Measurements from ENCODE around the gene GSN. TPM values are rescaled to one million over a fixed set of nuclear protein-coding genes. Genes with fewer than 3 reads are reported as not detected.

Gene GSN
- total RNA-seq, 1 donor, result 253 TPM

DNA sequence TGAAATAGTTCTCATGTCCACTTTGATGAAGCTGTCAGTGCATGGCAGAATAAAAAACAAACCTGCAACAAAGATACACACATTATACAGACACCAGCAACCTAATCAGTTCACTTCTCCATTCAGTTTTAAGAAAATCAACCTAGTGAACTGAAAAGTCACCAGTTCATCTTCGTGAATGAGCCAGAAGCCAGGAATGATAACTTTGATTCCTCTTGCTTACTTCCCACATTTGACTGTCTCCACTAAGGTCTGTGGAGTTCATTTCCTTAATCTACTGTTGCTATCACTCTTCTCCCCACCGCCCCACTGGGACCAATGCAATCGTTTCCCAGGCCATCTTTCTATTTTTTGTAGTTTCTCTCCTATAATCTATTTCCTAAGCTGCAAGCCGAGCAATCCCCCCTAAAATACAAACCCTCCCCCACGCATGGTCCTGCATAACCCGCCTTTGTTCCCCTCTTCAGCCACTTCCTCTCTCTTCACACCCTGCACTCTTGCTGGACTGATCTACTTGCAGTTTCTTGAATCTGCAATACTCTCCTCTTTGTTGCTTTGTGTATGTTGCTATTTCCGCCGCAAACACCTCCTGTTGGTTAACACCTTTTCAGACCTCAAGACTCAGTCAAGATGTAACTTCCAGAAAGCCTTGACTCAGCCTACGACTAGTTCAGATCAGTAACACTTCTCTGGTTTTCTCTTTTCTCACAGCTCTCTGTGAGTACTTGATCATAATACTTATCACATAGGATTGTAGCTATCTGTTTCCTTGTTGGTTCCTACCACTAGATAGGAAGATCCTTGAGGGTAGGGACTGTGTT, 85.5 kb downstream of the GSN start:
- no peak overlapping the region for H3K4me3 ChIP-seq (ENCODE audit: low read depth, low read length)
- no peak for DNase-seq (ENCODE audit: low read depth)
- TF ChIP-seq, protein P1, sequence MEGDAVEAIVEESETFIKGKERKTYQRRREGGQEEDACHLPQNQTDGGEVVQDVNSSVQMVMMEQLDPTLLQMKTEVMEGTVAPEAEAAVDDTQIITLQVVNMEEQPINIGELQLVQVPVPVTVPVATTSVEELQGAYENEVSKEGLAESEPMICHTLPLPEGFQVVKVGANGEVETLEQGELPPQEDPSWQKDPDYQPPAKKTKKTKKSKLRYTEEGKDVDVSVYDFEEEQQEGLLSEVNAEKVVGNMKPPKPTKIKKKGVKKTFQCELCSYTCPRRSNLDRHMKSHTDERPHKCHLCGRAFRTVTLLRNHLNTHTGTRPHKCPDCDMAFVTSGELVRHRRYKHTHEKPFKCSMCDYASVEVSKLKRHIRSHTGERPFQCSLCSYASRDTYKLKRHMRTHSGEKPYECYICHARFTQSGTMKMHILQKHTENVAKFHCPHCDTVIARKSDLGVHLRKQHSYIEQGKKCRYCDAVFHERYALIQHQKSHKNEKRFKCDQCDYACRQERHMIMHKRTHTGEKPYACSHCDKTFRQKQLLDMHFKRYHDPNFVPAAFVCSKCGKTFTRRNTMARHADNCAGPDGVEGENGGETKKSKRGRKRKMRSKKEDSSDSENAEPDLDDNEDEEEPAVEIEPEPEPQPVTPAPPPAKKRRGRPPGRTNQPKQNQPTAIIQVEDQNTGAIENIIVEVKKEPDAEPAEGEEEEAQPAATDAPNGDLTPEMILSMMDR (IDR thresholded peaks at IDR 0.05; ENCODE audit: insufficient read depth, low read length), result no peak

DNA sequence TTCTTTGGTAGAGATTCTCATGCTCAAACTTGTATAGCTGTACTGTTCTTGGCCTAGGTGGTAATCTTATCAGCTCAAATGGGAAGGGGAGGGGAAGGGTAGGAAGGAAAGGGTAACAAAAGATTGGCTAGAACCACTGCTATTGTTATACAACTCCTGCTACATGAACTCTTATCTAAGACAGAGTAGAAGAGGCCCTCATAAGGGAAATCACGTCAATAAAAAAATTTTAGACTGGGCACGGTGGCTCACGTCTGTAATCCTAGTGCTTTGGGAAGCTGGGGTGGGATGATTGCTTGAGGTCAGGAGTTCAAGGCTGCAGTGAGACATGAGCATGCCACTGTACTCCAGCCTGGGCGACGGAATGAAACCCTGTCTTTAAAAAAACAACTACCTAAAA, 86.2 kb downstream of the GSN start:
- peak; percentile 83 for DNase-seq (ENCODE audit: low read depth)
- TF ChIP-seq, protein P1 (IDR thresholded peaks at IDR 0.05; ENCODE audit: insufficient read depth, low read length), result no peak
- H3K4me3 ChIP-seq (ENCODE audit: low read depth, low read length), result no peak overlapping the region

DNA sequence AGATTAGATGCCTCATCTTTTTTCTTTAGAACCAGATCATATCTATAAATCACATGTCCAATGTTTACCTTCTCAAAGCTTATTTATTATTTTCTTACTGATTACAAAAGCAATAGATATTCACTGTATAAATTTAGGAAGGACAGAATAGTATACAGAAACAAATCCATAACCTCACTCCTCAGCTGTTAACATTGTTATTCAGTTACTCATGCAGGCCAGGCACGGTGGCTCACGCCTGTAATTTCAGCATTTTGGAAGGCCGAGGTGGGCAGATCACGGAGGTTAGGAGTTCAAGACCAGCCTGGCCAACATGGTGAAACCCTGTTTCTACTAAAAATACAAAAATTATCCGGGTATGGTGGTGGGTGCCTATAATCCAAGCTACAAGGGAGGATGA, 86.8 kb downstream of the GSN start:
- TF ChIP-seq, protein P1 (IDR thresholded peaks at IDR 0.05; ENCODE audit: insufficient read depth, low read length), result no peak
- no peak overlapping the region for H3K4me3 ChIP-seq (ENCODE audit: low read depth, low read length)
- DNase-seq (ENCODE audit: low read depth), result no peak

DNA sequence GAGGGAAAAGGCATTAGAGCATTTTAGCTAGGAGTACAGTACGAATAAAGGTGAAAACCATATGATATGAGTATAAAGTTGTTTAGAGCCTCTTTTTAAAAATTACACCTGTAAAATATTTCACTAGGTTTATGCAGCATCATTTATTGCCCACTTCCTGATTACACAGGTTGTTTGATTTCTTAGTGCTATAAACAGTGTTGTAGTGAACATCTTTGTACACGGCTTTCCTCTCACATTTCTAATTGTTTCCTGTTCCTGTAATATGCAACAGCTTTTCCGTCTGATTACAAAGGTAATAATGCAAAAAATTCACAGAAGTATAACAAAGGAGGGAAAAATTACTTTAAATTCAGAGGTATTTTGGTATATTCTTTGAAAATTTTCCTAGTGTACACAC, 89.0 kb downstream of the GSN start:
- DNase-seq (ENCODE audit: low read depth), result no peak
- no peak overlapping the region for H3K4me3 ChIP-seq (ENCODE audit: low read depth, low read length)
- TF ChIP-seq, protein P1 (IDR thresholded peaks at IDR 0.05; ENCODE audit: insufficient read depth, low read length), result no peak

- TF ChIP-seq, protein P1 (IDR thresholded peaks at IDR 0.05; ENCODE audit: insufficient read depth, low read length), result no peak
- no peak for DNase-seq (ENCODE audit: low read depth)
Measured at GRCh38 chr9:121358751-121359150, 90.8 kb downstream of the GSN start.

DNA sequence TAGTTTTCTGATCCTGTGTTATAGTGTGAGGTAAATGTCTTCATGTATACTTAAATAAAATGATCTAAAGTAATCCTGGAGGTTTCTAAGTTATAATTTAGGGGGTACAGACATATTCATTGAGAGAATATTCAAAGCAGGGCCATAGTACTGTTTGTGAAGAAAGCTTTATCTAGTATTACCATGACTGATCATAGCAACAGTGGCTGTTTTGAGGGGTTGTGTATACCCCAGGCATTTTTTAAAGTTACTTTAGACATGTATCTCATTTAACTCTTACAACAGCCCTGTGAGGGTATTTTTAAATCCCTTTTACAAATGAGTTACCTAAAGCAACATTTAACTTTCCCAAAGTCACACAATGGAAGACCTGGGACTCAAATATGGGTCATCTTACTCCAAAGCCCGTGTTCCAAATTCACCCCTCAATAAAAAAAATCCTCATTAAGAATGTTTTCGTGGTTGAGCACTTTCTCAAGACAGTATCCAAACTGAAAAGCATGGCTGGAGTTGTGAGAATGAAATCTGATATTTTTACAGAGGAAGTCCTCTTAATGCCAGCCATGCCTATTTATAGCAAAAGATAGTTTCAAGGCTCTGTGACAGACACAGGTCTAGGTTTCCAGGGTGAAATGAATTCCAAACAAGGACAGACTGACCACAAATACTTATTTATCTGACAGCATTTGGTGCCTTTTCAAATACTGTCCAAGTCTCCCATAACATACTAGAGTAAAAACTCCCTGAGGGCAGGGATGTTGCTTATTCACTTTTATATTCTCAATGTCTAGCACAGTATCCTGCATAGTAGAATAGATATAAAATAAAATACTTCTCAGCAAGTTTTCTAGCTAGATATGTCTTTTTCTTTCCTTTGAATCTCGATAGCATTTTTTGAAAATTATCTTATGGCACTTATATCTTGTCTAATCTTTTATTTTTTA, 91.7 kb downstream of the GSN start:
- peak; percentile 36 for DNase-seq (ENCODE audit: low read depth)
- TF ChIP-seq, protein P1 (IDR thresholded peaks at IDR 0.05; ENCODE audit: insufficient read depth, low read length), result no peak

More at GRCh38 chr9:121358751-121359150, 90.8 kb downstream of the GSN start:
- no peak overlapping the region for H3K4me3 ChIP-seq (ENCODE audit: low read depth, low read length)

More for the DNA sequence above, 91.7 kb downstream of the GSN start:
- H3K4me3 ChIP-seq (ENCODE audit: low read depth, low read length), result no peak overlapping the region

Measured in fibroblast of the aortic adventitia (primary cell).